KOPT-K1 (cell line): Measurements from ENCODE around the gene ORMDL1.
A peak's percentile ranks its signal among the peaks of the same experiment; 100 is the strongest.
"Not testable (repeated sequence)": the region's sequence is repeated elsewhere in the genome, so short reads cannot be mapped to it uniquely, and the experiment has no call there.

Experiments used
- H3K27ac ChIP-seq: fragments of 200-600 bp; sonication (generic); 2 replicates; pipeline ENCODE4 v1.5.1; 2016; ENCODE audit warnings: antibody characterized with exemption, mild to moderate bottlenecking, low read depth, low read length; ENCODE audit not compliant: poor library complexity, severe bottlenecking
- H3K36me3 ChIP-seq: fragments of 200-600 bp; sonication (generic); 2 replicates; pipeline ENCODE4 v1.5.1; 2017; ENCODE audit warnings: antibody characterized with exemption, mild to moderate bottlenecking, low read length, moderate library complexity; ENCODE audit not compliant: insufficient read depth
- H3K9me3 ChIP-seq: fragments of 200-600 bp; sonication (generic); 2 replicates; pipeline ENCODE4 v1.5.1; 2017; ENCODE audit warnings: antibody characterized with exemption, low read length, mild to moderate bottlenecking; ENCODE audit not compliant: insufficient read depth, poor library complexity, severe bottlenecking

Gene ORMDL1

GRCh38 chr2:189797902-189798301 is 13.8 kb upstream of the ORMDL1 start:
- Histone ChIP-seq H3K36me3 (peaks cover 94% of the 10 kb centered on the region), H3K9me3 (no peaks in the 10 kb centered on the region), H3K27ac (no peak overlapping the region)

GRCh38 chr2:189794310-189794709 is 10.2 kb upstream of the ORMDL1 start:
- H3K36me3 ChIP-seq = peaks cover 80% of the 10 kb centered on the region
- no peaks in the 10 kb centered on the region for H3K9me3 ChIP-seq
- no peak overlapping the region for H3K27ac ChIP-seq

- peak overlapping the region; percentile 64 for H3K27ac ChIP-seq
- H3K9me3 ChIP-seq = no peaks in the 10 kb centered on the region
- H3K36me3 ChIP-seq = peaks cover 74% of the 10 kb centered on the region
Observed at GRCh38 chr2:189791338-189792042, 7.4 kb upstream of the ORMDL1 start.

GRCh38 chr2:189783451-189783926 is 650 bp downstream of the ORMDL1 start:
- H3K27ac ChIP-seq = peak overlapping the region; percentile 80
- peaks cover 54% of the 10 kb centered on the region for H3K36me3 ChIP-seq
- no peaks in the 10 kb centered on the region for H3K9me3 ChIP-seq

DNA sequence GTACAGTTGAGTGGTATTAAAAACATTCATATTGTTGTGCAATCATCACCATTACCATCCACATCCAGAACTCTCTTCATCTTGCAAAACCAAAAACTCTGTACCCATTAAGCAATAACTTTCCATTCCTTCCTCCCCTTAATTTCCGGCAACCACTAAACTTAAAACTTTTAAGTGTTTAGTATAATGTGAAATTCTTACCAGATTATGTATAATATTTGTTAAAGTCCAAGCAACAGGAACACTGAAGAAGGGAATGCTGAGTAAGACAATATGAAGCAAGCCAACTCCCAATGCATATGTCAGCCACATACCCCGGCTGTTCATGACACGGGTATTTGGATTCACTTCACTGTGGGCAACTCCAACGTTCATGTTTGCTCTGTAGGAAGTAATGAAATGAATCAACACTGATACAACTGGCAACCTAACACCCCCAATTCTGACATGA is 1.9 kb downstream of the ORMDL1 start:
- Histone ChIP-seq H3K36me3 (peaks cover 59% of the 10 kb centered on the region), H3K9me3 (no peaks in the 10 kb centered on the region), H3K27ac (no peak overlapping the region)

DNA sequence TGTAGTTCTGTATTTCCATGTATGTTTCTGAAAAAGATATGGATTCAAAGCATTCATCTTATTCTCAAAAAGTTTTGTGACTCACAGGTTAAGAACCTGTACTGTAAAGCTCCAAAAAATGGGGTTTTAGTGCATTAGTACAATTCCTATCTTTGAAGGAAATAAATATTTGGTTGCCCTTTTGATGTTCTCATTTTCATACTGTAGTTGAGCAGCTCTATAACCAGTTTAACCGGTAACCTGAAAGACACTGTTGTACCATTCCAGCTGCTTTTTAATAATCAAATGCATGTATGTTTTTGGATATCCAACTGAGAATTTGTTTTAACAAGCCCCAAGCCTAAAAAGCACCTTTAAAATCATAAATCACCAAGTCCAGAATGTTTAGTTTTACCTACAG is 11.9 kb downstream of the ORMDL1 start:
- Histone ChIP-seq H3K36me3 (peaks cover 98% of the 10 kb centered on the region), H3K27ac (no peak overlapping the region)

DNA sequence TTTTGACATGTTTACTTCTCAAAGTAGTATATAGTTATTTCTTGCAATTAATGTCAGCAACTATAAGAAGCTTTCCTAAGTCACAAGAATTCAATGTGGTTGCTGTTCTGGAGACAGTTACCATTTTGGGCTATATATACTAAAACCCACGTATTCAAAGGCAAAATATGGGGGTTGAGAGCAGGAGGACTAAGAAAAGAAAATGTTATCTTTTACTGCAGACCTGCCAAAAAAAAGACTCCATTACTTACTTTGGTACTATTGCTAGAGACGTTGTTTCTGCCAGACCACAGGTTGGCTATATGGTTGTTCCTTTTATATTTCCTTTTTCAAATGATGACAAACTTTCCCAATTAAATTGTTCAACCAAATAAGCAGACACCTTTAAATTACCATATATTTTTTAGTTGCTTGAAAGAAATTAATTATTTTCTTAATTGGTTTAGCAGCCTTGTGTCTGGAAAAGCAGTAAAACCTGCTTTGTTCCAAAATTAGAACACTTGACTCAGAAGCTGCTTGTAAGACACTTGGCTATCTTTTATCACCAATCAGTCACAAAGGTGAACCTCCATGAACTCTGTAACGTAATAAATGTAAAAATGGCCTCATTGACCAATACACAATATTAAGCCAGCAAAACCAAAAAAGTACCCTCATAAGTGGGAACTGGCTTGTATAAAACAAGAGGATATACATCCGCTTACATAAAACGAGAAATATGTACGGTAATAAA is 13.4 kb downstream of the ORMDL1 start:
- Histone ChIP-seq H3K36me3 (peaks cover 97% of the 10 kb centered on the region), H3K9me3 (no peaks in the 10 kb centered on the region), H3K27ac (no peak overlapping the region)

More for the DNA sequence above, 11.9 kb downstream of the ORMDL1 start:
- H3K9me3 ChIP-seq = no peaks in the 10 kb centered on the region

- Histone ChIP-seq H3K27ac (peak overlapping the region; percentile 84), H3K36me3 (peaks cover 30% of the 10 kb centered on the region), H3K9me3 (no peaks in the 10 kb centered on the region)
Observed at GRCh38 chr2:189763908-189764661, 20.1 kb downstream of the ORMDL1 start.

GRCh38 chr2:189762551-189763298 is 21.4 kb downstream of the ORMDL1 start, which contains the start of gene OSGEPL1:
Gene OSGEPL1, minus strand, starts transcription at chr2:189762792. Its CDS starts 1,152 bp downstream, at chr2:189761640.
- H3K27ac ChIP-seq = peak within 1 kb of the TSS; percentile 84
- no peaks in the 10 kb centered on the region for H3K9me3 ChIP-seq
- peaks cover 18% of the 10 kb centered on the region for H3K36me3 ChIP-seq

- H3K9me3 ChIP-seq = no peaks in the 10 kb centered on the region
- H3K27ac ChIP-seq = peak overlapping the region; percentile 84
- peaks cover 13% of the 10 kb centered on the region for H3K36me3 ChIP-seq
Observed at GRCh38 chr2:189762229-189762550, 21.9 kb downstream of the ORMDL1 start.

- H3K27ac ChIP-seq, H3K36me3 ChIP-seq, H3K9me3 ChIP-seq: not testable (repeated sequence)
Observed at GRCh38 chr2:189760154-189760553, 24.0 kb downstream of the ORMDL1 start.

DNA sequence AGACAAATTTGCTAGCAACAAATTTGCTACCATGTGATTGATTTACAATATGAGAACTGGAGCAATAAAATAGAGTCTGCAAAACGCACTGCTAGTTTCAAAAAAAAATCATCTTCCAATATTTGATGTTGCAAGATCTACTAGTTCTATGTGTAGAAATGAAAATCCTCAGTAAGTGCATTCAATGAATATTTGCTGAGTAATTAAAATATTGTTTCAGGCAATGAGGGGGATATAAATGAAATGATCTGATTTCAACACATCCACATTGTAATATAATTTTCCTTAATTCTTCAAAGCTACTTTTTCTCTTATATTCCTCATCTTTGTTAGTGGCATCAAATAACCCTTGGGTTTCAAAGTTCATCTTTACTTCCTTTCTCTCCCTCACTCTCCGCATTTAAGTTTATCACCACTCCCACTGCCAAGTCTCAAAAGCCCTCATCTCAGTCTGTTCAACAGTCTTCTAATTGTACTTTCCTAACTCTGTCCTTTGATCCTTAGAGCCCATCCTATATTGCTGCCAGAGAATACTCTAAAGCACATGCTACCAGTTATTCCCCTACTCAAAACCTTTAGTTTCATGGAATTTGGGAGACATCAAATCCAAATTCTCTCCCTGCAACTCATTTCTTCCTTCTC is 27.7 kb downstream of the ORMDL1 start:
- Histone ChIP-seq H3K9me3 (no peaks in the 10 kb centered on the region), H3K36me3 (peaks cover 33% of the 10 kb centered on the region), H3K27ac (no peak overlapping the region)

GRCh38 chr2:189751080-189751658 is 33.0 kb downstream of the ORMDL1 start:
- Histone ChIP-seq H3K36me3 (peaks cover 64% of the 10 kb centered on the region), H3K9me3 (no peaks in the 10 kb centered on the region), H3K27ac (no peak overlapping the region)

DNA sequence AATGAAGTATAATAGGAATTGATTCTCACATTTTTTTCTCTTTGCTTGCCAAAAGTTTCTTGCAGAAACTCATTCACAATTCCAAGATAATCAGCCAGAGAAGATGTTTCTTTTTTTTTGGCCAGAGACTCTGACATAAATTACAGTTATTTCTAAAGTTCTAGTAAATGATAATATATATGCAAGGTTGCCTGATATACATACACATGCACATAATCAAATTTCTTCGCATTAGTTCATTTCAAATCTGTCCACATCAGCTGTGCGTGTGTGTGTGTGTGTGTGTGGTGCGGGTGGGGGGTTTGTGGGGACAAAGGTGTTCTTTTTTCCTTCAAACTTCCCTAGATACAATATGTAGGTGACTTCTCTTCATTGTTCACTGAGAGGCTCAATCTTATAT is 54.7 kb downstream of the ORMDL1 start:
- Histone ChIP-seq H3K36me3 (no peaks in the 10 kb centered on the region), H3K27ac (no peak overlapping the region), H3K9me3 (no peaks in the 10 kb centered on the region)
